GM19099 (cell line): ENCODE data around the gene POLK.

Experiments
- POLR2A ChIP-seq: IDR thresholded peaks from 3 replicates; pipeline ENCODE4 v1.6.1; 2011; ENCODE audit warnings: low read depth; ENCODE audit not compliant: insufficient read length; ENCODE audit errors: extremely low read depth

The POLK gene

DNA sequence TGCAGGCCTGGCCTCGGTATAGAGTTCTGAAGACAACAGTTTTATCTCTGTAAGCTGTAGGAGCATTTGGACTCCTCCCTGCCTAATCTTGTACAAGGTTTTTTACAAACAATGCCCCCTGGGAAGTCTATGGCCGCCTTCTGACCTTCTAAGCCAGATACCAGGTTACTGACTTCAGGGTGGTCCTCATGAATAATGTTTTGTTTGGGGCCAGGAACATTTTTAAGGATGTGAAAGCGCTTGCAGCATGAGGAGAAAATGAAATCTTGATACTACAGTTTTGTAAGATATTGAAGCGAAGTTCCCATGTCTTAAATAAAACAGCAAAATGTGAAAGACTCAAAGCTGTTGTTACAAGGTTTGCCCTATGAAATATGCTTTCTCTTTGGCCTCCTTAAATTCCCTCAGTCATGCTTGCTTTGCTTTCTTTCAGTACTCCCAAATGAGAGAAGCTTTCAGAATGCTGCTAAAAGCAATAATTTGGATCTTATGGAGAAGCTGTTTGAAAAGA is 104.7 kb downstream of the POLK start:
- no peak for TF ChIP-seq POLR2A

DNA sequence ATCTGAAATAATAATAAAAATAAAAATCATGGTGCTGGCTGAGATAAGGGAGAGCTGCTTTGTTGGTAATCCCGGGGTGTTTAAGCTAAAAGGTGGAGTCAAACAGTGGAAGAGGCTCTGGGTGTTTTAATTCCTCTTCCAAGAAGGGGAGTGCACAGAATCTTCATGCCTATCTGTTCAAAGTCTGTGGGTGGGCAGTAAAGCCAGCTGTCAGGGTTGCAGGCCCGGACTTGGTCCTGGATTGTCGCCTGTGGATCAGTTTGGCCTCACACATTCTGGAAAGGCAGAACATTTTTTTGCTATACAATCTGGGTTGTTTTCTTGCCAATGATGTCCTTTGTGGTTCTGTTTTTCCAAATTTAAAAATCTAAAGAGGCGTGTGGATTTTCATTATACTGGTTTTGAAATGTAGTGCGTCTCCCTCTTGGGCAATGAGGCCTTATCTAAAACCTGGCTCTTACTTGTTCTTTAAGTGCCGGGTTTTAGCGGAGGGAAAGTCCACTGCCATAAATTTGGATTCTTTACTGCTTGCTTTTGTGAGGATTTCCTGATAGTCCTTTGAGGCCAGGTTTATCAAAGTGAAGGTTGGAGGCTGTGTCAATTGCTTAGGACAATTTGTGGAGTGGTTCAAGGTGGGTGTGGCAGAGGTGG is 105.4 kb downstream of the POLK start:
- no peak for TF ChIP-seq POLR2A

GRCh38 chr5:75617736-75618352 is 106.2 kb downstream of the POLK start:
- no peak for TF ChIP-seq POLR2A

DNA sequence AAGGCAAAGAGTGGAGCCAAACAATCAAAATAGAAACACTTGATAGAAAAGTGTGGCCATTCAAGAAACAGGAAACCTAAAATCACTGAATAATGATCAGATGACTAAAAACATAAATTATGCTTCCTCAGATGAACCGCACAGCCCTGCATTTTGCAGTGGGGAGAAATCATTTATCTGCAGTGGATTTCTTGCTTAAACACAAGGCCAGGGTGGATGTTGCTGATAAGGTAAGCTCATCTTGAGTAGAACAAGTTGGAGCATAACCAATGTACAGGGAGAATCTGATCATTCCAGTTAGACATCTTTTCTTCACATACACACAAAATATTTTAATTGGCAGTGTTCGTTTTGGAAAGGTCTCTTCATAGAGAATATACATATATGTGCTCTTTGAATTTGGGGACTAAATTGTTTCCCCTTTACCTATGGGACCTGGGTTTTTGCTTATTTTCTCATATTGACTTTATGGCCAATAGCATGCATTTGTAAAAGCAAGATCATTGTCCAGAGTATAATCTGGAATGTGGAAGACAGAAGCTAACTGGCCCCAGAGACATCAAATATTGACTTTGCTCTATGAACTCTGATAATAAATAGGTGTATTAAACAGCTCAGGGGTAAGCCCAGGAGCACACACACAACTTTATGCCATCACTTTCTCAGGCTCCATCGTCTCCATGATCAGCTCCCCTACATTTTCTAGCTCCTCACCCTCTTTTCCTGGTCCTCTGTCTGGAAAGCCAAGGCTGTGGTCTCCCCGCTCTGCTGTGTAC is 108.7 kb downstream of the POLK start:
- no peak for TF ChIP-seq POLR2A

GRCh38 chr5:75622564-75622963 is 110.9 kb downstream of the POLK start:
- TF ChIP-seq POLR2A: no peak

GRCh38 chr5:75623846-75624245 is 112.2 kb downstream of the POLK start:
- no peak for TF ChIP-seq POLR2A

- TF ChIP-seq POLR2A: no peak
These were observed 115.3 kb downstream of the POLK start for GRCh38 chr5:75626959-75627358.

GRCh38 chr5:75627801-75628200 is 116.1 kb downstream of the POLK start:
- TF ChIP-seq POLR2A: no peak

GRCh38 chr5:75630875-75631274 is 119.2 kb downstream of the POLK start:
- no peak for TF ChIP-seq POLR2A

DNA sequence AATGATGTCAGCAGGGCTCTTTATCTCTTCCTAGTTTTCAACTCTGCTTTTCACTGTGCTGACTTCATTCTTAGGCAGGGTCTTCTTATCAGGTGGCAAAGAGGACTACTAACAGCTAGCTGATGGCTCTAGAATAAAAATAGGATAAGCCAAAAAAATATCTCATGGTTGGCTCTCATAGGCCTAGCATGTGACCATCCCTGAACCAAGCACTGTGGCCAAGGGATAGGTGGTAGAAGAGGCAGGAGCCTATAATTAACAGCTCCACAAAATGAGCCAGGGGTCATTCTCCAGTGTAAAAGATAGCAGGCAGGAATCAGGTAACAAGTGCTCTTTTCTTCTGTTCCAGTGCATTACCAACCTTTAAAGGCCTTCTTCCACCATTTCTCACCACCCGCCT is 120.6 kb downstream of the POLK start:
- no peak for TF ChIP-seq POLR2A

GRCh38 chr5:75637949-75638348 is 126.3 kb downstream of the POLK start:
- TF ChIP-seq POLR2A: no peak

GRCh38 chr5:75639535-75640311 is 128.0 kb downstream of the POLK start:
- TF ChIP-seq POLR2A: no peak

GRCh38 chr5:75640395-75640794 is 128.7 kb downstream of the POLK start:
- TF ChIP-seq POLR2A: no peak

GRCh38 chr5:75640826-75641225 is 129.1 kb downstream of the POLK start:
- TF ChIP-seq POLR2A: no peak

- TF ChIP-seq POLR2A: no peak
These were observed 137.0 kb downstream of the POLK start for GRCh38 chr5:75648712-75649111.
